H1 (cell line): Measurements from ENCODE around the gene GCH1.

Experiments used
- MAX ChIP-seq: IDR thresholded peaks from 2 replicates; pipeline ENCODE4 v1.6.1; 2012; ENCODE audit warnings: inconsistent platforms
- SP4 ChIP-seq: IDR thresholded peaks from 2 replicates; pipeline ENCODE4 v1.6.1; 2012; ENCODE audit warnings: low read length, inconsistent platforms

- TF ChIP-seq SP4, result no peak
- no peak for TF ChIP-seq MAX
Observed at GRCh38 chr14:54906075-54906474, 3.4 kb upstream of the GCH1 start.
